Measurements from ENCODE around the gene GATM. TPM values are rescaled to one million over a fixed set of nuclear protein-coding genes. Genes with fewer than 3 reads are reported as not detected.

GATM gene
- total and polyA plus RNA-seq, 10 of the 15 experiments (the other 5 are each of a cell fraction or from before 2014, with no cell fraction given): 11.7 to 83.1 (median 38.2) TPM

GRCh38 chr15:45387380-45388007, 9.2 kb upstream of the GATM start (continued):
- no peak for TF ChIP-seq JUNB (IDR thresholded peaks at IDR 0.05)
- TF ChIP-seq ZNF622 (IDR thresholded peaks at IDR 0.05): no peak

DNA sequence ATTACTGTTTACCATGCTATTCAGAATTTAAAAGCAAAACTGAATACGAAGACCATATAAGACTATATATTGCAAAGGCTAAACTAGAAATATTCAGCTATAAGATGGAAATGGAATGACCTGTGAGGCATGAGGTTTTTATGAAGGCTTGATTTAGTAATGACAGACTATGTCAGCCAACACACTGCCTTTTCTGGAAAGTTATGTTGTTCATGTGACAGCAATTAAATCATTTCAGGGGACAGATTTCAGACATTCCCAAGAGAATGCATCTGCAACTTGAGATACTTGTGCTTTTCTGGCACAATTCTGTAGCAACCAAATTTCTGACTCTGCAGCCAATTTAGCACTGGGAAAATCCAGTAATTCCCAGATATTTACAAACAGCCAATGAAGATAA, 8.6 kb upstream of the GATM start:
- Histone ChIP-seq H4K20me1 (ENCODE audit: control insufficient read depth, insufficient read depth) (no peaks in the 10 kb centered on the region), H3K4me1 (ENCODE audit: control insufficient read depth, insufficient read depth, low read length) (peaks cover 13% of the 10 kb centered on the region), H3K27ac (ENCODE audit: control insufficient read depth, insufficient read depth) (no peak overlapping the region), H3K4me2 (ENCODE audit: control insufficient read depth, insufficient read depth) (no peak overlapping the region), H3K79me2 (ENCODE audit: control insufficient read depth, insufficient read depth, low read length) (no peaks in the 10 kb centered on the region), H2AFZ (ENCODE audit: control insufficient read depth, low read depth, low read length) (no peak overlapping the region), H3K27me3 (replicated peaks in 1 of 2; ENCODE audit: control insufficient read depth in 2 of 2, insufficient read depth in 2 of 2, low read length in 1 of 2) (no peaks in the 10 kb centered on the region), H3K9me3 (replicated peaks; ENCODE audit: control insufficient read depth, insufficient read depth, low read length) (no peaks in the 10 kb centered on the region), H3K4me3 (no peak overlapping the region), H3K9ac (ENCODE audit: control insufficient read depth, insufficient read depth, low read length) (no peak overlapping the region), H3K36me3 (ENCODE audit: control insufficient read depth in 2 of 2, insufficient read depth in 2 of 2, low read length in 1 of 2) (no peaks in the 10 kb centered on the region)
- in situ Hi-C loops (cut with MboI): no loop called here
- TF ChIP-seq IKZF1 (conservative IDR thresholded peaks at IDR 0.05): no peak
- TF ChIP-seq WRNIP1 (IDR thresholded peaks at IDR 0.05; ENCODE audit: borderline replicate concordance, low read depth, low read length): no peak
- TF ChIP-seq ZNF217 (IDR thresholded peaks at IDR 0.05): no peak
- TF ChIP-seq RB1 (IDR thresholded peaks at IDR 0.05; ENCODE audit: borderline replicate concordance): no peak
- no peak for TF ChIP-seq STAT1 (conservative IDR thresholded peaks at IDR 0.05)
- no peak for TF ChIP-seq CREM (IDR thresholded peaks at IDR 0.05; ENCODE audit: low read depth)
- TF ChIP-seq, protein P1, sequence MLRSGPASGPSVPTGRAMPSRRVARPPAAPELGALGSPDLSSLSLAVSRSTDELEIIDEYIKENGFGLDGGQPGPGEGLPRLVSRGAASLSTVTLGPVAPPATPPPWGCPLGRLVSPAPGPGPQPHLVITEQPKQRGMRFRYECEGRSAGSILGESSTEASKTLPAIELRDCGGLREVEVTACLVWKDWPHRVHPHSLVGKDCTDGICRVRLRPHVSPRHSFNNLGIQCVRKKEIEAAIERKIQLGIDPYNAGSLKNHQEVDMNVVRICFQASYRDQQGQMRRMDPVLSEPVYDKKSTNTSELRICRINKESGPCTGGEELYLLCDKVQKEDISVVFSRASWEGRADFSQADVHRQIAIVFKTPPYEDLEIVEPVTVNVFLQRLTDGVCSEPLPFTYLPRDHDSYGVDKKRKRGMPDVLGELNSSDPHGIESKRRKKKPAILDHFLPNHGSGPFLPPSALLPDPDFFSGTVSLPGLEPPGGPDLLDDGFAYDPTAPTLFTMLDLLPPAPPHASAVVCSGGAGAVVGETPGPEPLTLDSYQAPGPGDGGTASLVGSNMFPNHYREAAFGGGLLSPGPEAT (IDR thresholded peaks at IDR 0.05; ENCODE audit: low read depth): no peak
- TF ChIP-seq BCL3 (IDR thresholded peaks at IDR 0.05; ENCODE audit: borderline replicate concordance, insufficient read depth, low read depth, low read length, poor library complexity, severe bottlenecking): no peak
- TF ChIP-seq POLR2A (IDR thresholded peaks at IDR 0.05; ENCODE audit: low read depth, low read length): no peak
- TF ChIP-seq TCF12 (IDR thresholded peaks at IDR 0.05; ENCODE audit: low read depth, low read length): no peak
- no peak for TF ChIP-seq KLF5 (IDR thresholded peaks at IDR 0.05; ENCODE audit: partially characterized antibody)
- TF ChIP-seq IKZF2 (IDR thresholded peaks at IDR 0.05): no peak
- no peak for DNase-seq (ENCODE audit: low read depth, low spot score)
- FAIRE-seq: no peak
- RAD21 ChIA-PET (ENCODE audit: unreplicated experiment): interaction anchor here (0.6 kb wide), 1 partner anchor 179 kb away, joined by 4 read pairs; no protein-coding TSS in a partner anchor
- intact Hi-C loops (cut with micrococcal nuclease; ENCODE audit: unreplicated experiment): no loop called here
- no peak for ATAC-seq
- SMC1A ChIA-PET (ENCODE audit: uncharacterized antibody, unreplicated experiment): interaction anchor here (0.9 to 1.8 kb wide), 5 partner anchors 8 to 224 kb away, joined by 3 to 5 read pairs (median 4); no protein-coding TSS in a partner anchor
- BruUV-seq (replicated peaks): no TSS peak
- 100% methylated on average over 1 of the region's 1 CpG for WGBS (ENCODE audit: insufficient coverage, insufficient replicate concordance, low lambda C conversion rate, missing lambda C conversion rate)
- CTCF ChIA-PET: interaction anchor here (0.6 to 1.6 kb wide), 2 partner anchors 12 to 29 kb away, joined by 3 to 4 read pairs; no protein-coding TSS in a partner anchor
- POLR2A ChIA-PET: interaction anchor here (1.4 kb wide), 1 partner anchor 10 kb away, joined by 5 read pairs; the partner anchor contains the start of gene GATM

Measured in GM12878 (cell line).